Measurements from ENCODE around the gene PLCD4.

PLCD4 gene

DNA sequence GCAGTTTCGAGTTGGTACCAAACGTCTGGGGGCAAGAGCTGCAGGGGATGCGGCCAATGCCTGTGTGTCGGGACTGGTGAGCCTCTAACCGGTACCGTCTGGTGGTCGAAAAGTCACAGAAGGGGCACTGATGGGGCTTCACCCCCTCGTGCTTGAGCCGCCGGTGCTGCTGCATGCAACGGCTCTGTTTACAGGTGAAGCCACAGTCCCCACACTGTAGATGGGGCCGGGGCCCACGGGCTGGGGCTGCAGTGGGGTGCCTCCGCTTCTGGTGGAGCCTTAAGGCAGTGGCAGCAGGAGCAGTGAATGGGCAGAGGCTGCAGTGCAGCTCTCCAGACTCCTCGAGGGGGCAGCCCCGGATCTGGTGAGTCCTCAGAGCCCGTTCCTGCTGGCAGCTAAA, 35.1 kb downstream of the PLCD4 start:
- no peak overlapping the region for H3K27ac ChIP-seq (ENCODE audit: low read depth, low read length)
- H3K9ac ChIP-seq (ENCODE audit: low read length in 5 of 5), result no peak overlapping the region
- no peaks in the 10 kb centered on the region for H3K27me3 ChIP-seq (ENCODE audit: control insufficient read depth in 5 of 5, insufficient read depth in 4 of 5, low read length in 5 of 5)
- H3K4me1 ChIP-seq (ENCODE audit: control insufficient read depth in 5 of 5, insufficient read depth in 5 of 5, low read length in 5 of 5), result peaks cover 0 to 12% (median 0%) of the 10 kb centered on the region in 5 donors
- H3K4me3 ChIP-seq (ENCODE audit: low read depth in 1 of 5, low read length in 5 of 5), result no peak overlapping the region
- H3K36me3 ChIP-seq (ENCODE audit: control insufficient read depth in 5 of 5, insufficient read depth in 5 of 5, low read length in 5 of 5), result peaks cover 10 to 89% (median 79%) of the 10 kb centered on the region in 5 donors
- no peaks in the 10 kb centered on the region for H3K9me3 ChIP-seq (ENCODE audit: control insufficient read depth in 5 of 5, low read length in 5 of 5)

- H3K4me3 ChIP-seq (ENCODE audit: low read depth in 1 of 5, low read length in 5 of 5), result no peak overlapping the region
- H3K27ac ChIP-seq (ENCODE audit: low read depth, low read length), result no peak overlapping the region
- H3K9me3 ChIP-seq (ENCODE audit: control insufficient read depth in 5 of 5, low read length in 5 of 5), result no peaks in the 10 kb centered on the region
- H3K4me1 ChIP-seq (ENCODE audit: control insufficient read depth in 5 of 5, insufficient read depth in 5 of 5, low read length in 5 of 5), result peaks cover 0 to 12% (median 0%) of the 10 kb centered on the region in 5 donors
- no peaks in the 10 kb centered on the region for H3K27me3 ChIP-seq (ENCODE audit: control insufficient read depth in 5 of 5, insufficient read depth in 4 of 5, low read length in 5 of 5)
- H3K36me3 ChIP-seq (ENCODE audit: control insufficient read depth in 5 of 5, insufficient read depth in 5 of 5, low read length in 5 of 5), result peaks cover 8 to 89% (median 79%) of the 10 kb centered on the region in 5 donors
- H3K9ac ChIP-seq (ENCODE audit: low read length in 5 of 5), result no peak overlapping the region
Measured at GRCh38 chr2:218643751-218644310, 36.1 kb downstream of the PLCD4 start.

DNA sequence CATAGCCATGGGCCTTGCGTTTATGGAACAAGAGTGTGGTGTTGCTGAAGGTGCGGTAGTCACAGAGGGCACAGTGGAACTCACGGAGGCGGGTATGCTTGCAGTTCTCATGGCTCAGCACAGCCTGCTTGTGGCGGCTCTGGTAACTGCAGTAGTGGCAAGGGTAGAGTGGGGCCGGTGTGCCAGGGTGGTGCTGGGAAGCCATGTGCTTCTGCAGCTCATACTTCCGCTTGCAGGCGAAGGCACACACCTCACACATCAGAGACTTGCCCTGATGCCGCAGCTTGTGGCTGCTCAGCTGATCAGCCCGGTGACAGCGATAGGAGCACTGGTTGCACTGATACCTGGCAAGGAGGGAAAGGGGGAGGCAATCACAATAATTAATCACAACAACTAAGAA, 37.0 kb downstream of the PLCD4 start:
- Histone ChIP-seq H3K36me3 (ENCODE audit: control insufficient read depth in 5 of 5, insufficient read depth in 5 of 5, low read length in 5 of 5) (peaks cover 12 to 90% (median 81%) of the 10 kb centered on the region in 5 donors), H3K4me1 (ENCODE audit: control insufficient read depth in 5 of 5, insufficient read depth in 5 of 5, low read length in 5 of 5) (peaks cover 0 to 12% (median 0%) of the 10 kb centered on the region in 5 donors), H3K27me3 (ENCODE audit: control insufficient read depth in 5 of 5, insufficient read depth in 4 of 5, low read length in 5 of 5) (no peaks in the 10 kb centered on the region), H3K9me3 (ENCODE audit: control insufficient read depth in 5 of 5, low read length in 5 of 5) (no peaks in the 10 kb centered on the region), H3K27ac (ENCODE audit: low read depth, low read length) (peak overlapping the region; percentile 37), H3K4me3 (ENCODE audit: low read depth in 1 of 5, low read length in 5 of 5) (no peak overlapping the region), H3K9ac (ENCODE audit: low read length in 5 of 5) (no peak overlapping the region)

GRCh38 chr2:218645126-218645525, 37.4 kb downstream of the PLCD4 start:
- H3K36me3 ChIP-seq (ENCODE audit: control insufficient read depth in 5 of 5, insufficient read depth in 5 of 5, low read length in 5 of 5), result peaks cover 14 to 92% (median 83%) of the 10 kb centered on the region in 5 donors
- H3K9ac ChIP-seq (ENCODE audit: low read length in 5 of 5), result peak overlapping the region in 1 of 5 donors; percentile 10
- peaks cover 0 to 12% (median 0%) of the 10 kb centered on the region in 5 donors for H3K4me1 ChIP-seq (ENCODE audit: control insufficient read depth in 5 of 5, insufficient read depth in 5 of 5, low read length in 5 of 5)
- peak overlapping the region; percentile 37 for H3K27ac ChIP-seq (ENCODE audit: low read depth, low read length)
- no peak overlapping the region for H3K4me3 ChIP-seq (ENCODE audit: low read depth in 1 of 5, low read length in 5 of 5)
- H3K9me3 ChIP-seq (ENCODE audit: control insufficient read depth in 5 of 5, low read length in 5 of 5), result no peaks in the 10 kb centered on the region
- no peaks in the 10 kb centered on the region for H3K27me3 ChIP-seq (ENCODE audit: control insufficient read depth in 5 of 5, insufficient read depth in 4 of 5, low read length in 5 of 5)

DNA sequence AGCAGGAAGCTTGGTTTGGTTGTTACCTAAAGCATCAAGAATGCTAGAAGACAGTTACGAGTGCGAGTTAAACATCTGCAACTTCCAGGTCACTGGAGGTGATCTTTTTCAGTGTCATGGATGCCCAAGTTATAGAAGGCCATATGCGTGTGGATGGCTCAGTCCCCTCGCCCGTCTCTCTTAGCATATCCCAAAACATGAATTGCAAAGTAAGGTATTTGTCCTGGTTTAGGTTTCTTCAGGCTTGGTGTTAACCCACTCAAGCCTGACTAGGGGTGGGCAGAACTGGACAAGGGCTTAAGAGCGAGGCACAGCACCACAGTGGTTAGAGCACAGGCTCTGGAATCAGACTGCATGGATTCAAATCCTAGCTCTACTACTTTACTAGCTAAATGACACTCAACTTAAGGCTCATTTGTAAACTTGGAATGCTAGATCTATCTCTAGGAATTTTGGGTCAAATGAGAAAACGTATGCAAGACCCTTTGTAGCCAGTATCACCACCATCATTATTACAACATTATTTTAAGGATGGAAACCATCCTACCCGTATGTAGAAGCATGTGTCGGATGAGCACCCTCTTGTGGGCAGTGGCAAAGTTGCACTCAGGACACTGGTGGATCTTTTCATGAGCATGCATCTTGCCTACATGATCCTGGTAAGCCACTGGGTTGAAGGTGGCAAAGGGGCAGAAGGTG, 40.5 kb downstream of the PLCD4 start:
- no peak overlapping the region for H3K27ac ChIP-seq (ENCODE audit: low read depth, low read length)
- peaks cover 0 to 12% (median 0%) of the 10 kb centered on the region in 5 donors for H3K4me1 ChIP-seq (ENCODE audit: control insufficient read depth in 5 of 5, insufficient read depth in 5 of 5, low read length in 5 of 5)
- no peaks in the 10 kb centered on the region for H3K27me3 ChIP-seq (ENCODE audit: control insufficient read depth in 5 of 5, insufficient read depth in 4 of 5, low read length in 5 of 5)
- H3K4me3 ChIP-seq (ENCODE audit: low read depth in 1 of 5, low read length in 5 of 5), result no peak overlapping the region
- peaks cover 17 to 96% (median 78%) of the 10 kb centered on the region in 5 donors for H3K36me3 ChIP-seq (ENCODE audit: control insufficient read depth in 5 of 5, insufficient read depth in 5 of 5, low read length in 5 of 5)
- no peak overlapping the region for H3K9ac ChIP-seq (ENCODE audit: low read length in 5 of 5)
- no peaks in the 10 kb centered on the region for H3K9me3 ChIP-seq (ENCODE audit: control insufficient read depth in 5 of 5, low read length in 5 of 5)

DNA sequence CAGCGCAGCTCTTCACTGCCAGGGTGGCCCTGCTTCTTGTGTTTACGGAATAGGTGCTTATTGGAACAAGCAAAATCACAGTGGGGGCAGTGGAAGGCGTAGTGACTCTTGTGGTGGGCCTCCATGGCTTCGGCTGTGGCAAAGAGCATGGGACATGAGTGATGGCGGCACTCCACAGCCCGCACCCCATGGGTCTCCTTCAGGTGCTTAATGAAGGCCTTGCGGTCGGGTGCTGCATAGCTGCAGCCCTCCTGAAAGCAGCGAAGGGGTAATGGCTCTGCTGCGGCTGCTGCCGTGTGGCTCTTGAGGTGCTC, 41.0 kb downstream of the PLCD4 start:
- peaks cover 0 to 12% (median 0%) of the 10 kb centered on the region in 5 donors for H3K4me1 ChIP-seq (ENCODE audit: control insufficient read depth in 5 of 5, insufficient read depth in 5 of 5, low read length in 5 of 5)

DNA sequence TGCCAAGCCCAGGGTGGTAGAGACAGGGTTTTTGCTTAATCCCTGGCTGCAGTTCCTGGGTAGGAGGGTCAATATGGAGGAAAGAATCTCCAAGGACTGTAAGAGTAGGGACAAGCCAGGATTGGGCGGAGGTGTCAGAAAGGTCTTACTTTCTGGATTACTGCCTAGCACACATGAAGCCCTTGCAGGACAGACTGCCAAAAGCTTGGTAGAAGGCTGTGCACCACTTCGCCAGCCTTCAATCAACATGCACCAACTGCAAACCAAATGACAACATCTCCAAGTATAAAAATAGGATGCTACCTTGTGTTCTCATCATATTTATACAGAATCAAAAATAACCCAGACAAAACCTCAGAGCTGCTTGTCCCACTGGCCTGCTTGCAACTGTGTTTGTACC, 48.1 kb downstream of the PLCD4 start:
- H3K4me1 ChIP-seq (ENCODE audit: control insufficient read depth in 5 of 5, insufficient read depth in 5 of 5, low read length in 5 of 5), result peaks cover 5 to 23% (median 19%) of the 10 kb centered on the region in 5 donors
- no peak overlapping the region for H3K4me3 ChIP-seq (ENCODE audit: low read depth in 1 of 5, low read length in 5 of 5)
- H3K27ac ChIP-seq (ENCODE audit: low read depth, low read length), result no peak overlapping the region
- H3K9me3 ChIP-seq (ENCODE audit: control insufficient read depth in 5 of 5, low read length in 5 of 5), result no peaks in the 10 kb centered on the region
- H3K9ac ChIP-seq (ENCODE audit: low read length in 5 of 5), result peak overlapping the region in 1 of 5 donors; percentile 11
- H3K27me3 ChIP-seq (ENCODE audit: control insufficient read depth in 5 of 5, insufficient read depth in 4 of 5, low read length in 5 of 5), result no peaks in the 10 kb centered on the region
- peaks cover under 1 to 58% (median 37%) of the 10 kb centered on the region in 5 donors for H3K36me3 ChIP-seq (ENCODE audit: control insufficient read depth in 5 of 5, insufficient read depth in 5 of 5, low read length in 5 of 5)

More for the DNA sequence above, 41.0 kb downstream of the PLCD4 start:
- no peaks in the 10 kb centered on the region for H3K9me3 ChIP-seq (ENCODE audit: control insufficient read depth in 5 of 5, low read length in 5 of 5)
- no peaks in the 10 kb centered on the region for H3K27me3 ChIP-seq (ENCODE audit: control insufficient read depth in 5 of 5, insufficient read depth in 4 of 5, low read length in 5 of 5)
- peaks cover 17 to 96% (median 76%) of the 10 kb centered on the region in 5 donors for H3K36me3 ChIP-seq (ENCODE audit: control insufficient read depth in 5 of 5, insufficient read depth in 5 of 5, low read length in 5 of 5)
- H3K27ac ChIP-seq (ENCODE audit: low read depth, low read length), result no peak overlapping the region
- no peak overlapping the region for H3K4me3 ChIP-seq (ENCODE audit: low read depth in 1 of 5, low read length in 5 of 5)
- H3K9ac ChIP-seq (ENCODE audit: low read length in 5 of 5), result no peak overlapping the region

DNA sequence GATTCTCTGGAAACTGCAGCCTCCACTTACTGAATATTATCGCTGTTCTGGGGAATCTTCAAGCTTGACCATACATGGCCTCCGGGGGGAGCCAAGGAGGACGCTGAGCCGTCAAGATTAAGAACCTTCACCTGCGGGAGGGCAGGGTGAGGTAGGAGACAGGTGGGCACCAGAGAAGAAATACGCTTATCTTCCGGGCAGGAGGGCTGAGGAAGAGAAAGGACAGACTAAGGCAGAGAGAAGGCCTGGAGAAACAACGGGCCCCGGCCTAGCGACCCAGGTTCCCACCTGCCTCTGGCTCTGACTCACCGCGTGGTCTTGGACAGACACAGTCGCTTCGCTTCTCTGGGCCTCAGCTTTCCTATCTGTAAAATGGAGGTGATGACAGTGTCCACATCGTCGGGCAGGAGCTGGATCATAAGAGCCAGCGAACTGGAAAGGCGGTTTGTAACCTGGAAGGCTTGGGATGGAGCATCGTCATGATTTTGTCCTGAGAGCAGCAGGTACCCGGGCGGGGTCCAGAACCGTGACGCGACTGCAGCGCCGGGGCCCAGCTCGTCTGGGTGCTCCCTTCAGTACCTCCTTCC, 51.1 kb downstream of the PLCD4 start:
- H3K9me3 ChIP-seq (ENCODE audit: control insufficient read depth in 5 of 5, low read length in 5 of 5), result no peaks in the 10 kb centered on the region
- H3K36me3 ChIP-seq (ENCODE audit: control insufficient read depth in 5 of 5, insufficient read depth in 5 of 5, low read length in 5 of 5), result peaks cover 4 to 53% (median 44%) of the 10 kb centered on the region in 5 donors
- H3K27me3 ChIP-seq (ENCODE audit: control insufficient read depth in 5 of 5, insufficient read depth in 4 of 5, low read length in 5 of 5), result no peaks in the 10 kb centered on the region
- H3K9ac ChIP-seq (ENCODE audit: low read length in 5 of 5), result peak overlapping the region; percentile 37 to 90 (median 74)
- peak overlapping the region; percentile 67 for H3K27ac ChIP-seq (ENCODE audit: low read depth, low read length)
- H3K4me3 ChIP-seq (ENCODE audit: low read depth in 1 of 5, low read length in 5 of 5), result peak overlapping the region; percentile 71 to 89 (median 84)
- H3K4me1 ChIP-seq (ENCODE audit: control insufficient read depth in 5 of 5, insufficient read depth in 5 of 5, low read length in 5 of 5), result peaks cover 5 to 23% (median 19%) of the 10 kb centered on the region in 5 donors

DNA sequence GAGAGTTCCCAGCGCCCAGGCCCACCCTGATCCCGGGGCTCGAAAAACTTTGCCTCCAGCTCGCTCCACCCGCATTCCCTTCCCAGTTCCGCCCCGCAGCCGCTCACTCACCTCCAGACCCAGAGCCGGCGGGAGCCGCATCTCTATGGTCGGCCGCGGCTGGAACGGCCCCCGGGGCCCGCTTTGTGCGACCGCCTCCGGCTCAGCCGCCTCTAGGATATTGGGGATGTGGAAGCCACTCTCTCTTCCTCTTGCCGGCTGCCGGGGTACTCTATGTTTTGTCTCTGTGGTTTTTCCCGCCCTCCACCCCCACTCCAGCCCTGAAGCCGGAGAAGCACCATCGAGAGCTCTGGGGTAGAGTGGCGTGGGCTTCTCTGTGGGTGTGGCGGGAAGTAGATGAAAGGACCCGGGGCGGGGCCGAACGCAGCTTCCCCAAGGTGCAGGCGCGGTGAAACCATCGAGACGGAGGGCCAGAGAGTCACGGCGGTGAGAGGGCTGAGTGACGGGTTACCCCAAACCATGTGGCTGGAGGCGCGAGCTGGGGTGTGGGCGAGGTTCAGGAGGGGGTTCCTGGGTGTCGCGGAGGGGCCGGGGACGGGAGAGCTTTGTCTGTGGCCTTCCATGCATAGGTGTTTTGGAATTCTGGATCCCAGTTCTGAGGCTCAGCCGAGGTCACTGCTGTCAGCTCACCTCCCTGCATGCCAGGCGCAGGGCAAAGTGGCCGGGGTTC, 51.7 kb downstream of the PLCD4 start, which contains the start of the genes BCS1L and ZNF142:
Gene BCS1L, plus strand, starts transcription at position 426 of the 730 bp plus-strand sequence. CDS start 1,305 bp downstream, outside the sequence.
Gene ZNF142, minus strand, starts transcription at position 366 of the 730 bp plus-strand sequence. CDS start 3,194 bp downstream, outside the sequence.
- peaks cover 4 to 53% (median 48%) of the 10 kb centered on the region in 5 donors for H3K36me3 ChIP-seq (ENCODE audit: control insufficient read depth in 5 of 5, insufficient read depth in 5 of 5, low read length in 5 of 5)
- no peaks in the 10 kb centered on the region for H3K27me3 ChIP-seq (ENCODE audit: control insufficient read depth in 5 of 5, insufficient read depth in 4 of 5, low read length in 5 of 5)
- H3K9me3 ChIP-seq (ENCODE audit: control insufficient read depth in 5 of 5, low read length in 5 of 5), result no peaks in the 10 kb centered on the region
- peak within 1 kb of the TSS; percentile 37 to 90 (median 74) for H3K9ac ChIP-seq (ENCODE audit: low read length in 5 of 5)
- H3K4me3 ChIP-seq (ENCODE audit: low read depth in 1 of 5, low read length in 5 of 5), result peak within 1 kb of the TSS; percentile 71 to 89 (median 84)
- peaks cover 5 to 23% (median 19%) of the 10 kb centered on the region in 5 donors for H3K4me1 ChIP-seq (ENCODE audit: control insufficient read depth in 5 of 5, insufficient read depth in 5 of 5, low read length in 5 of 5)
- H3K27ac ChIP-seq (ENCODE audit: low read depth, low read length), result peak within 1 kb of the TSS; percentile 67
